Lower leg skin (tissue), 3 donors: ENCODE results near the gene CCNI.

Experiments used
- POLR2A ChIP-seq, 2 donors: fragments of 450-650 bp; IDR thresholded peaks; one replicate each; pipeline ENCODE4 v1.6.1; 2016 to 2017; ENCODE audit warnings: antibody characterized with exemption in 2 of 2, mild to moderate bottlenecking in 1 of 2, moderate library complexity in 1 of 2
- TF ChIP-seq, protein P1 (sequence below), 3 donors: fragments of 450-650 bp; IDR thresholded peaks; one replicate each; pipeline ENCODE4 v1.5.1; 2016; ENCODE audit warnings: antibody characterized with exemption in 3 of 3, mild to moderate bottlenecking in 3 of 3, moderate library complexity in 2 of 3

DNA sequence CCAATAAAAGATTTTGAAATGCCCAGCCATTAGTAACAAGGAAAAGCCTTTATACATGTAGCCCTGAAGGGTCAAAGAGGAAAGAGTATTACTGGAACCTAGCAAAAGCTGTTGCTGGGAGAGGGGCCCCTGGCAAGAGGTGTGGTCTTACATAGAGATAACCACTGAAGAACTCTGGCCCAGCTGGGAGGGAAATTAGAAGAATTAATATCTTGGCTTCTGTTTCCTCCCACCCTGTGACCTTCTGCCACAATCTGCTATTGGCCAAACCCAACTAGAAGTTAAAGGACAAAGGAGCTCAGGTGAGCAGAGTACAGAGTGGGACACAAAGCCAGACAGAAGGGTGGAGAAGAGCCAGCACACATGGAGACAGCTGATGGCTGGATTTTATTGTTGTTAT lies 41.9 kb upstream of the CCNI start:
- TF ChIP-seq, protein P1, sequence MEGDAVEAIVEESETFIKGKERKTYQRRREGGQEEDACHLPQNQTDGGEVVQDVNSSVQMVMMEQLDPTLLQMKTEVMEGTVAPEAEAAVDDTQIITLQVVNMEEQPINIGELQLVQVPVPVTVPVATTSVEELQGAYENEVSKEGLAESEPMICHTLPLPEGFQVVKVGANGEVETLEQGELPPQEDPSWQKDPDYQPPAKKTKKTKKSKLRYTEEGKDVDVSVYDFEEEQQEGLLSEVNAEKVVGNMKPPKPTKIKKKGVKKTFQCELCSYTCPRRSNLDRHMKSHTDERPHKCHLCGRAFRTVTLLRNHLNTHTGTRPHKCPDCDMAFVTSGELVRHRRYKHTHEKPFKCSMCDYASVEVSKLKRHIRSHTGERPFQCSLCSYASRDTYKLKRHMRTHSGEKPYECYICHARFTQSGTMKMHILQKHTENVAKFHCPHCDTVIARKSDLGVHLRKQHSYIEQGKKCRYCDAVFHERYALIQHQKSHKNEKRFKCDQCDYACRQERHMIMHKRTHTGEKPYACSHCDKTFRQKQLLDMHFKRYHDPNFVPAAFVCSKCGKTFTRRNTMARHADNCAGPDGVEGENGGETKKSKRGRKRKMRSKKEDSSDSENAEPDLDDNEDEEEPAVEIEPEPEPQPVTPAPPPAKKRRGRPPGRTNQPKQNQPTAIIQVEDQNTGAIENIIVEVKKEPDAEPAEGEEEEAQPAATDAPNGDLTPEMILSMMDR (IDR thresholded peaks at IDR 0.05): no peak
- no peak for TF ChIP-seq POLR2A (IDR thresholded peaks at IDR 0.05)
